Bronchial epithelial cell (primary cell): ENCODE measurements around the gene SPIB. TPM values are rescaled to one million over a fixed set of nuclear protein-coding genes. Genes with fewer than 3 reads are reported as not detected.

Experiments used
- DNase-seq: peaks from one replicate; pipeline ENCODE4 v3.0.0-alpha.2; 2010; ENCODE audit warnings: low read depth
- FAIRE-seq: peaks from 2 replicates; lab custom pipeline; 2011; peaks lifted over from hg19 to GRCh38; lab: Jason Lieb, UNC
- H3K27me3 ChIP-seq: 2 replicates; pipeline ENCODE4 v1.5.1; 2011; ENCODE audit warnings: low read length; ENCODE audit not compliant: control insufficient read depth, insufficient read depth
- H3K36me3 ChIP-seq: 2 replicates; pipeline ENCODE4 v1.5.1; 2011; ENCODE audit warnings: low read length; ENCODE audit not compliant: control insufficient read depth, insufficient read depth
- H3K4me3 ChIP-seq: 2 replicates; pipeline ENCODE4 v1.5.1; 2011; ENCODE audit warnings: mild to moderate bottlenecking, low read depth, low read length, control low read depth
- total RNA-seq: library from RNA; depleted of rRNA; stranded (reverse); fragments of >200 nt; gene quantifications from 2 replicates; pipeline ENCODE4 v1.2.1, GENCODE V29; 2014
- TF ChIP-seq, protein P1 (sequence below): IDR thresholded peaks from 2 replicates; pipeline ENCODE4 v1.5.1; 2011; ENCODE audit warnings: mild to moderate bottlenecking, moderate library complexity, low read length, control low read depth, inconsistent platforms; ENCODE audit not compliant: insufficient read depth, severe bottlenecking

The SPIB gene
- total RNA-seq, 1 donor from 2014 or later: not detected

- Histone ChIP-seq H3K4me3 (no peak overlapping the region), H3K36me3 (peaks cover 37% of the 10 kb centered on the region), H3K27me3 (no peaks in the 10 kb centered on the region)
- TF ChIP-seq, protein P1, sequence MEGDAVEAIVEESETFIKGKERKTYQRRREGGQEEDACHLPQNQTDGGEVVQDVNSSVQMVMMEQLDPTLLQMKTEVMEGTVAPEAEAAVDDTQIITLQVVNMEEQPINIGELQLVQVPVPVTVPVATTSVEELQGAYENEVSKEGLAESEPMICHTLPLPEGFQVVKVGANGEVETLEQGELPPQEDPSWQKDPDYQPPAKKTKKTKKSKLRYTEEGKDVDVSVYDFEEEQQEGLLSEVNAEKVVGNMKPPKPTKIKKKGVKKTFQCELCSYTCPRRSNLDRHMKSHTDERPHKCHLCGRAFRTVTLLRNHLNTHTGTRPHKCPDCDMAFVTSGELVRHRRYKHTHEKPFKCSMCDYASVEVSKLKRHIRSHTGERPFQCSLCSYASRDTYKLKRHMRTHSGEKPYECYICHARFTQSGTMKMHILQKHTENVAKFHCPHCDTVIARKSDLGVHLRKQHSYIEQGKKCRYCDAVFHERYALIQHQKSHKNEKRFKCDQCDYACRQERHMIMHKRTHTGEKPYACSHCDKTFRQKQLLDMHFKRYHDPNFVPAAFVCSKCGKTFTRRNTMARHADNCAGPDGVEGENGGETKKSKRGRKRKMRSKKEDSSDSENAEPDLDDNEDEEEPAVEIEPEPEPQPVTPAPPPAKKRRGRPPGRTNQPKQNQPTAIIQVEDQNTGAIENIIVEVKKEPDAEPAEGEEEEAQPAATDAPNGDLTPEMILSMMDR: no peak
- FAIRE-seq (no peak), DNase-seq (no peak)
Measured at GRCh38 chr19:50381881-50382729, 36.6 kb upstream of the SPIB start.

DNA sequence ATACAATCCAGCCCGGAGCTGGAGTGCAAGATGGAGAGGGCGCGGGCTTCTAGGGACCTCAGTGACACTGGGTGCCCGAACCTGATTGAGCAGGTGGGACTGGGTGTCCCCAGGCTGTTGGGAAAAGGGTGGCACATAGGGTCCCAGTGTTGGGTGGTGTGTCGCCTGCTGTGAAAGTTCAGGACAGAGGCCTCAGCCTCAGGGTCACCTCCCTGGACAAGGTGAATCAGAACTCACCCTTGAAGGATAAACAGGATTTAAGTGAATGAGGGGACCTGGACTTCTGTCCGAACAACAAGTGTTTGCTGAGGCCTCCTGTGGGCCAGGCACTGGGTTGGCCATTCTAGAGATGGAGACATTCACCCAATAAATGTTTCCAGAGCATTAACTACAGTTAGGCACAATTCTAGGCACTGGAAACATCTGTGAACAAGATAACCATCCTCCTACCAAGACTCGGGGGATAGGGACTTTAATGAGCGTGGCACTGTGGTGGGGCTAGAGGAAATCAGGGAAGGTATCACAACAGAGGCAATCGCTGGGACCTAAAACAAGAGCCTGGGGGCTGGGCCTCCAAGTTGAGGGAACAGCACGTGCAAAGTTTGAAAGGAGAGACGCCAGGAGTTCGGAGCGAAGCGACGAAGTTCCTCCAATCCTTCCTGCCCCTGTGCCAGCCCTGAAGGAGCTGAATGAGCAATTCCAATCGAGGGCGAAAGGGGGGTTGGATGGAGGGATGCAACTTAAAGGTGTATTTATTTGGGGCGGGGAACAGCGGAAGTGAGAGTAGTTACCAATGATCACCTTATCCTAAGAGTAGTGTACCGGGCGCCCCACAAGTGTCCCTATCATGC, 35.5 kb upstream of the SPIB start:
- FAIRE-seq (no peak), DNase-seq (no peak)
- H3K27me3 ChIP-seq: no peaks in the 10 kb centered on the region
- peak overlapping the region; percentile 62 for H3K4me3 ChIP-seq
- TF ChIP-seq, protein P1: no peak
- peaks cover 27% of the 10 kb centered on the region for H3K36me3 ChIP-seq

- DNase-seq (peak; percentile 91), FAIRE-seq (no peak)
- TF ChIP-seq, protein P1: no peak
- H3K36me3 ChIP-seq: peaks cover 20% of the 10 kb centered on the region
- H3K4me3 ChIP-seq: peak within 1 kb of the TSS; percentile 62
- H3K27me3 ChIP-seq: no peaks in the 10 kb centered on the region
Measured at GRCh38 chr19:50383852-50384684, 34.7 kb upstream of the SPIB start, which contains the start of gene POLD1. POLD1 (plus strand) TSS chr19:50384347; CDS start chr19:50398852, 14,505 bp downstream.

DNA sequence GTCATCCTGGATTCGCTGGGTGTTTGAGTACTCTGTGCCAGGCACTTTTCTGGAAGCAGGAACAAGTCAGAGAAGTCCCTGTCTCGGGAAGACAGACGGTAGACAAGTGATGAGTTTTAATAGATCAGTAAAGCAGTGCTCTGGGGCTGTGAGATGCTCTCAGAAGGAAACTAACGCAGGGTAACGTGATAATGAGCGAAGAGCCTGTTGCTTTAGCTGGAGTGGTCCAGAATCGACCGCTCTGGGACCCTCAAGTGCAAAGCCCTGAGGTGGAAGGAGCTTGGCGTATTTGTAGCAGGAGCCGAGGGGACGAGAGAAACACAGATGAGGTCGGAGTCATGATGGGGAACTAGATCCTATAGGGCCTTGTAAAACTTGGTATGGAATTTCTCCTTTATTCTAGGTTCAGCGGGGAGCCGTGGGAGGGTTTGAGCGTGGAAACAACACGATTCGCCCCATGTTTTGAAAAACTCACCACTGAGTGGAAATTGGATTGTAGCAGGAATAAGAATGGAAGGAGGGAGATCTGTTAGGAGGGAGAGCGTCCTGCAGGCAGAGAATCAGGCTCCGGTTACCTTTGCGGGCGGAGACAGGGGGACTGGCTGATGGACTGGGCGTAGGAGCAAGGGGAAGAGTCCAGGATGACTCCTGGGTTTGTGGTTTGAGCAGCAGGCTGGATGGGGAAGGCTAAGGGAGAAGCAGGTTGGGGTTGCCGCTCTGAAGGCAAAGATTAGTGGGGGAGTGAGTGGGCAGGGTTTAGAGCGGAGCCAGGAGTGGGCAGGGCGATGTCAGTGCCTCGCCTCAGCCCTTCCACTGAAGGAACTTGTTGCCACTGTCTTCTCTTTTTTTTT, 33.8 kb upstream of the SPIB start:
- DNase-seq: peak; percentile 27

More for the DNA sequence above, 33.8 kb upstream of the SPIB start:
- no peaks in the 10 kb centered on the region for H3K27me3 ChIP-seq
- no peak for FAIRE-seq
- TF ChIP-seq, protein P1: no peak
- peaks cover 15% of the 10 kb centered on the region for H3K36me3 ChIP-seq
- H3K4me3 ChIP-seq: peak overlapping the region; percentile 62
